ENCODE results near the gene ASPG.

Gene ASPG

DNA sequence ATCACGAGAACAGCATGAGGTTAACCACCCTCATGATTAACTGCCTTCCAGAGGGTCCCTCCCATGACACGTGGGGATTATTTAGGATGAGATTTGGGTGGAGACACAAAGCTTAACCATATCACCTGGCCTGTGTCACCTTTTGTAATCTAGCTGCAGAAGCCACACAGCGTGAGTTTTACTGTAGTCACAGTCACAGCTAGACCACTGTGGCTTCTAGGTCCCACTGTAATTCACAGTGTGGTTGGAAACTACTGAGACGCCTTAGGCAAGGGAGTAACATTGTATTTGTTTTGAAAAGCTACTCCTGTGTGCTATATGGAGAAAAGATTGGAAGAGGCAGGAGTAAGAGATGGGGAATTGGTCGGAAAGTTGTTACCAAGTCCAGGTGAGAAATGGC is 46.3 kb upstream of the ASPG start:
- TF ChIP-seq FOXP2 (optimal IDR thresholded peaks at IDR 0.05; ENCODE audit: borderline replicate concordance, extremely low read depth, extremely low read length, insufficient read depth): no peak
- TF ChIP-seq, protein P1, sequence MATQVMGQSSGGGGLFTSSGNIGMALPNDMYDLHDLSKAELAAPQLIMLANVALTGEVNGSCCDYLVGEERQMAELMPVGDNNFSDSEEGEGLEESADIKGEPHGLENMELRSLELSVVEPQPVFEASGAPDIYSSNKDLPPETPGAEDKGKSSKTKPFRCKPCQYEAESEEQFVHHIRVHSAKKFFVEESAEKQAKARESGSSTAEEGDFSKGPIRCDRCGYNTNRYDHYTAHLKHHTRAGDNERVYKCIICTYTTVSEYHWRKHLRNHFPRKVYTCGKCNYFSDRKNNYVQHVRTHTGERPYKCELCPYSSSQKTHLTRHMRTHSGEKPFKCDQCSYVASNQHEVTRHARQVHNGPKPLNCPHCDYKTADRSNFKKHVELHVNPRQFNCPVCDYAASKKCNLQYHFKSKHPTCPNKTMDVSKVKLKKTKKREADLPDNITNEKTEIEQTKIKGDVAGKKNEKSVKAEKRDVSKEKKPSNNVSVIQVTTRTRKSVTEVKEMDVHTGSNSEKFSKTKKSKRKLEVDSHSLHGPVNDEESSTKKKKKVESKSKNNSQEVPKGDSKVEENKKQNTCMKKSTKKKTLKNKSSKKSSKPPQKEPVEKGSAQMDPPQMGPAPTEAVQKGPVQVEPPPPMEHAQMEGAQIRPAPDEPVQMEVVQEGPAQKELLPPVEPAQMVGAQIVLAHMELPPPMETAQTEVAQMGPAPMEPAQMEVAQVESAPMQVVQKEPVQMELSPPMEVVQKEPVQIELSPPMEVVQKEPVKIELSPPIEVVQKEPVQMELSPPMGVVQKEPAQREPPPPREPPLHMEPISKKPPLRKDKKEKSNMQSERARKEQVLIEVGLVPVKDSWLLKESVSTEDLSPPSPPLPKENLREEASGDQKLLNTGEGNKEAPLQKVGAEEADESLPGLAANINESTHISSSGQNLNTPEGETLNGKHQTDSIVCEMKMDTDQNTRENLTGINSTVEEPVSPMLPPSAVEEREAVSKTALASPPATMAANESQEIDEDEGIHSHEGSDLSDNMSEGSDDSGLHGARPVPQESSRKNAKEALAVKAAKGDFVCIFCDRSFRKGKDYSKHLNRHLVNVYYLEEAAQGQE (IDR thresholded peaks at IDR 0.05; ENCODE audit: insufficient read depth in 1 of 2, low read depth in 2 of 2, low read length in 2 of 2): no peak
- no peak for TF ChIP-seq SIN3A (IDR thresholded peaks at IDR 0.05; ENCODE audit: borderline replicate concordance, insufficient read depth, low read length)
- no peak for TF ChIP-seq POLR2AphosphoS5 (IDR thresholded peaks at IDR 0.05; ENCODE audit: low read depth, low read length)
- no peak for TF ChIP-seq TAF1 (IDR thresholded peaks at IDR 0.05; ENCODE audit: borderline replicate concordance, insufficient read depth, low read length)

DNA sequence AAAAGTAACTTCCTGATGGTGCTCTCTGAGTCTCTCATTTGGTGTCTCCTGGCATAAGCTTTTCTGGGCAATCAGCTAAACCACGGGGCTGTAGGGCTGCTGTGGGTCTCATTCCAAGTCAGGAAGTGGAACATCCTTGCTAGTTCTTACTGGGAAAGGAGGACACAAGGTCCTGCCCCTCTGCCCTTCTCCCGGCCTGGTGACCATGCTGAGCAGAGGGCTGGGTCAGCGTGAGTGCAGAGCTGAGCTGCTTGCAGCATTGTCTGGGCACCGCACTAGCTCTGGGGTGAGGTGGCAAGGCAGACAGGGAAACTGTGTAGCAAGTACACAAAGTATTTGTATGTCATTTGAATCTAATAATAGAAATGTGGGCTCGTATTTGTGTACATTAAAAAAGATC is 45.0 kb upstream of the ASPG start:
- TF ChIP-seq POLR2AphosphoS5 (IDR thresholded peaks at IDR 0.05; ENCODE audit: low read depth, low read length) (no peak), SIN3A (IDR thresholded peaks at IDR 0.05; ENCODE audit: borderline replicate concordance, insufficient read depth, low read length) (no peak), TAF1 (IDR thresholded peaks at IDR 0.05; ENCODE audit: borderline replicate concordance, insufficient read depth, low read length) (no peak), FOXP2 (optimal IDR thresholded peaks at IDR 0.05; ENCODE audit: borderline replicate concordance, extremely low read depth, extremely low read length, insufficient read depth) (no peak)
- TF ChIP-seq, protein P1 (IDR thresholded peaks at IDR 0.05; ENCODE audit: insufficient read depth in 1 of 2, low read depth in 2 of 2, low read length in 2 of 2): no peak

DNA sequence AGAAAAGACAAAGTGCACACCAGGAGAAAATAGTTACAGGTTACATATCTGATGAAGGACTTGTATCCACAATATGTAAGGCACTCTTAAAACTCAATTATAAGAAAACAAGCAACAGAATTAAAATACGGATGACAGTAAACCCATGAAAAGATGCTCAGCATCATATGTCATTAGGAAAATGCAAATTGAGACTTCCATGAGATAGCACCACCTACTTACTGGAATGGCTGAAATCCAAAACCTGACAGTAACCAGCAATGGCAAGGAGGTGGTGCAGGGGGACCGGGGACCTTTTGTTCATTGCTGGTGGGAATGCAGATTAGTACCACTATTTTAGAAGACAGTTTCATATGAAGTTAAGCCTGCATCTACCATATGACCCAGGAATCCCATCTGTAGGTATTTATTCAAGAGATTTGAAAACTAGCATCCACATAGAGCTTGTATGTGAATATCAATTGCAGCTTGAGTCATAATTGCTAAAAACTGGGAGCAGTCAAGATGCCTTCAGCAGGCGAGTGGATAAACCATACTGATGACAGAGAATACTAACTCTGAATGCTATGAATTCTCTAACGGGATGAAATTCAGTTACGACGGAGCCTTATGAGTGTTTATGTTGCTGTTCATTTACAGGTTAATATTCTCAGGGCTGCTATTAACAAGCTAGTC is 43.9 kb upstream of the ASPG start:
- TF ChIP-seq TAF1 (IDR thresholded peaks at IDR 0.05; ENCODE audit: borderline replicate concordance, insufficient read depth, low read length): no peak
- TF ChIP-seq, protein P1 (IDR thresholded peaks at IDR 0.05; ENCODE audit: insufficient read depth in 1 of 2, low read depth in 2 of 2, low read length in 2 of 2): no peak
- no peak for TF ChIP-seq SIN3A (IDR thresholded peaks at IDR 0.05; ENCODE audit: borderline replicate concordance, insufficient read depth, low read length)
- TF ChIP-seq FOXP2 (optimal IDR thresholded peaks at IDR 0.05; ENCODE audit: borderline replicate concordance, extremely low read depth, extremely low read length, insufficient read depth): no peak
- no peak for TF ChIP-seq POLR2AphosphoS5 (IDR thresholded peaks at IDR 0.05; ENCODE audit: low read depth, low read length)

DNA sequence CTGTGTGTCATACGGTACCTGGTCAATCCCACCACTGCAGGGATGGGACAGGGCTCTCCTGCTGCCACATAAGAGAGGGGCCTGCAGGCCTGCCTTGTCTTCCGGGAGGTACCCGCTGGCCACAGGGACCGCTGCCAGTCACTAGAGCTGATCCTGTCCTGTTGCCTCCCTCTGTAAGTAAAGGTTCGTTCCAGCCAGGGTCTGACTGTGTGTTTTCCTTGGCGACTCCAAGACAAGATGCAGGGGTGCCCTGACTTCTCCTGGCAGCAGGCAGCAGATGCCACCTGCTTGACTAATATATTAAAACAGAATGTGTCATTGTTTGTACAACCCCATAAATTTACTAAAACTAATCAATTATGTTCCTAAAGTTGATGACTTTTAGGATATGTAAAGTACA is 41.5 kb upstream of the ASPG start:
- TF ChIP-seq POLR2AphosphoS5 (IDR thresholded peaks at IDR 0.05; ENCODE audit: low read depth, low read length): no peak
- TF ChIP-seq TAF1 (IDR thresholded peaks at IDR 0.05; ENCODE audit: borderline replicate concordance, insufficient read depth, low read length): no peak
- no peak for TF ChIP-seq FOXP2 (optimal IDR thresholded peaks at IDR 0.05; ENCODE audit: borderline replicate concordance, extremely low read depth, extremely low read length, insufficient read depth)
- TF ChIP-seq, protein P1 (IDR thresholded peaks at IDR 0.05; ENCODE audit: insufficient read depth in 1 of 2, low read depth in 2 of 2, low read length in 2 of 2): no peak
- no peak for TF ChIP-seq SIN3A (IDR thresholded peaks at IDR 0.05; ENCODE audit: borderline replicate concordance, insufficient read depth, low read length)

Data from PFSK-1 (cell line).